ENCODE results near the gene UNC5A.

- TF ChIP-seq TAF1 (IDR thresholded peaks at IDR 0.05; ENCODE audit: borderline replicate concordance, insufficient read depth, low read length) (no peak), POLR2AphosphoS5 (IDR thresholded peaks at IDR 0.05; ENCODE audit: low read depth, low read length) (no peak; the same call in 1 of the 2 replicates), REST (IDR thresholded peaks at IDR 0.05; ENCODE audit: insufficient read depth in 1 of 2, low read depth in 2 of 2, low read length in 2 of 2) (no peak), FOXP2 (optimal IDR thresholded peaks at IDR 0.05; ENCODE audit: borderline replicate concordance, extremely low read depth, extremely low read length, insufficient read depth) (no peak), SIN3A (IDR thresholded peaks at IDR 0.05; ENCODE audit: borderline replicate concordance, insufficient read depth, low read length) (no peak)
These were observed 89.8 kb downstream of the UNC5A start for GRCh38 chr5:176899946-176900779.

Data from PFSK-1 (cell line).